Measurements from ENCODE around the gene U2AF2.

- no peak for TF ChIP-seq GATA2 (IDR thresholded peaks at IDR 0.05; ENCODE audit: low read depth, low read length)
- TF ChIP-seq GATA3 (IDR thresholded peaks at IDR 0.05; ENCODE audit: low read depth, low read length) = no peak
These were observed 12.2 kb downstream of the U2AF2 start for GRCh38 chr19:55667006-55667381.

All from SH-SY5Y (cell line).